GM19372 (cell line): ENCODE measurements around the gene ALDH3B2.
"Not testable (repeated sequence)": the region's sequence is repeated elsewhere in the genome, so short reads cannot be mapped to it uniquely, and the experiment has no call there.

ENCODE experiments used
- ATAC-seq: cut with Tn5 transposase; IDR thresholded peaks from one replicate; pipeline ENCODE4 v1.9.1; 2021; ENCODE audit warnings: mild to moderate bottlenecking, low read depth, moderate library complexity; ENCODE audit not compliant: unreplicated experiment

Gene ALDH3B2, protein sequence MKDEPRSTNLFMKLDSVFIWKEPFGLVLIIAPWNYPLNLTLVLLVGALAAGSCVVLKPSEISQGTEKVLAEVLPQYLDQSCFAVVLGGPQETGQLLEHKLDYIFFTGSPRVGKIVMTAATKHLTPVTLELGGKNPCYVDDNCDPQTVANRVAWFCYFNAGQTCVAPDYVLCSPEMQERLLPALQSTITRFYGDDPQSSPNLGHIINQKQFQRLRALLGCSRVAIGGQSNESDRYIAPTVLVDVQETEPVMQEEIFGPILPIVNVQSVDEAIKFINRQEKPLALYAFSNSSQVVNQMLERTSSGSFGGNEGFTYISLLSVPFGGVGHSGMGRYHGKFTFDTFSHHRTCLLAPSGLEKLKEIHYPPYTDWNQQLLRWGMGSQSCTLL

DNA sequence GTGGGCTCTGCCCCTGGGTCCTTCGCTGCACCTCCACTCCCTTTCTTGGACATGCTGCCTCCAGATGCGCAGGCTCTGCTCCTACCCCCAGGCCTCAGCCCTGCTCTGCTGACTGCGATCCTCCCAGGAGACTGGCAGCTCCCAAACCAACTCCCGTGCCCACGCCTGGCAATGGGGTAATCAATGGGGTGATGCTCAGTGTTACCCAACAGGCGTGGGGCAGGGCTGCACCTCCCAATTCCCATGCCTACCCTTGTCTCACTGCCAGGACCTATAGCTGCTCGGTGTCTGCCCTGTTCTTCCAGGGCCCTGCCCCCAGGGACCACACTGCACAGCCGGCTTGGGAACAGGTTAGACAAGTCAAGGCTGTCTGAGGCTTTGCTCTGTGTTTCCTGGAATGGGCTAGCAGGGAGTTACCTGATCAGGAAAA, at the start of gene ALDH3B2:
TSS of gene ALDH3B2 (minus strand) at position 182 of the 430 bp plus-strand sequence. CDS start 7,688 bp downstream, outside the sequence.
- ATAC-seq, result no peak

DNA sequence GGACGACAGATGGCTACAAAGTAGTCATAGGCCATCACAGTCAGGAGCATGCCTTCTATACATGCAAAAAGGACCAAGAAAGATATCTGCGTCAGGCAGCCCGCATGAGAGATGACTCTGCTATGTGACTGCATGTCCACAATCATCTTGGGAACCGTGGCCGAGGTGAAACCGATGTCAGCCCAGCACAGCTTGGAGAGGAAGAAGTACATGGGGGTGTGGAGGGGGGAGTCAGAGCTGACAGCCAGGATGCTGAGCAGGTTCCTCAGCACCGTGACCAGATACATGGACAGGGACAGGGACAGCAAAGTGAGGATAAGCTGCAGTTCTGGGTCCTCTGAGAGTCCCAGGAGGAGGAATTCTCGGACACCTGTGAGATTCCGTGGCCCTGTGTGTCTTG, 48.6 kb upstream of the ALDH3B2 start:
- ATAC-seq, result not testable (repeated sequence)

DNA sequence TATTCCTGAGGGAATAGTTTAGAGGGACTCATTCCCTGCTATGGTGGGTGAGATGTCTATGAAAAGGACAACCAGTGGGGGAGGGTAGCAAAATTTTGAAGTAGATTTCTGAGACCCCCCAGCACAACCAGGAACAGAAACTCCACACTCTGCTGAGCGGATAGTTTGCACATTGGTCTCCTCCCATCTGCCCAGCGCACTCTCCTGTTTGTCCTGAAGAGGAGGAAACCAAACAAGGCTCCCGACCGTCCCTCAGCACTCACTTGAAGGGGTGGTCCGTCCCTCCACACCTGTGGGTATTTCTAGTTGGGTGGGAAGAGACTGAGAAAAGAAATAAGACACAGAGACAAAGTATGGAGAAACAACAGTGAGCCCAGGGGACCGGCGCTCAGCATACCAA, 41.8 kb upstream of the ALDH3B2 start:
- ATAC-seq, result not testable (repeated sequence)

DNA sequence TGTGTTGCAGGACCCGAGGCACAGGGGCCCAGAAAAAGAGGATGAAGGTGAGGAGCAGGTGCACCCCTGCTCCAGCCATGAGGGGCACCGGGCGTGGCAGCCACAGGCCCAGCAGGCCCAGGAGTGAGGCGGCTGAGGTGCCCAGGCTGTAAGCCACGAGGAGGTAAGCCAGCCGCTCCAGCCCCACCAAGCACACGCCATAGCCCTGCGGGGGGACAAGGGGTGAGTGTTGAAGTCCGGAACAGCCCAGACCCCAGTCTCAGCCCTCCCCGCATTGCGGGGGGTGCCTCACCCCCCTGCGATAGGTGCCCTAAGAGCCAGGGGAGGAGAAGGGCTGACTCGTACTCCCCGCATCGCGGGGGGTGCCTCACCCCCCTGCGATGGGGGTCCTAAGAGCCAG, 41.4 kb upstream of the ALDH3B2 start:
- not testable (repeated sequence) for ATAC-seq

DNA sequence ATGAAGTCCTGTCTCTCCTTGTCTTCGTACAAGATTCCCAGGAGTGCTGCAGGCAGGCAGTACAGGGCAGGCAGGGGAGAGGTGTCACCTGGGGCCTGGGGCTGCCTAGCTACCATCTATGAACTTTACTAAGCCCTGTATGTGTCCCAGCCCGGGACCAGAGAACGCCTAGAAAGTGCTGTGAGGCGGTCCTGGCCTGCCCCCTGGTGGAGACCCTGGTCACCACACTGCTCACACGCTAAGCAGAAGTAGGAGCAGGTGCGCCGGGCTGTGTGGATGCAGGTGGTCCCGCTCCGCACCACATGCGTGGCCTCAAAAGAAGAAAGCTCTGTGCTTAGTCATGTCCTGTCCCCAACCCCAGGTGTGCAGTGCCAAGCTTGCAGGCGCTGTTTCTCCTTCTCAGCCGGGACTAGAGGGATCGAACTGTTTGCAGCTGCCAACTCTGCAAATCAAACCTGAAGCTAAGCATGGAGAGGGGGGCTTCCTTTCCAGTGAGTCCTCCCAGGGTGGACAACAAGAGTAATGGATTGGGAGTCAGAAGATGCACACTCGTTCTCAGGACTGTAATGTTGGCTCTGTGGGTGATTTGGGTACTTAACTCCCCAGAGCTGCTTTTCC, 39.6 kb upstream of the ALDH3B2 start:
- ATAC-seq, result not testable (repeated sequence)

DNA sequence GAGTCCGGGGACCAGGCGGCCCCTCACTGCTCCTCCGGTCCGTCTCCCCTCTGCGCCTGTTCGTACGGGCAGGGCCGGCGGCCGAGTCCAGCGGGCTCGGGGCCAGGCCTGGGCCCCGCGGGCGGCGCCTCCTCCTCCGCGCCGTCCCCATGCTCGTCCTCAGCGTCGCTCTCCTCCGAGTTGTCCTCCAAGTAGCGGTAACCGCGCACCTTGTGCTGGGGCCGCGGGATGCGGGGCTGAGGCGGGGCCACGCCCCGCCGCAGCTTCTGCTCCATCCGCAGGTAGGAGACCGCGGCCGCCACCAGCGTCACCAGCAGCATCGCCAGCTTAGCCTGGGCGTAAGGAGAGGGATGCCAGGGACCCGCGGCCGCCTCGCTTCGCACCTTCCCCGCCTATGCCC, 37.3 kb upstream of the ALDH3B2 start:
- not testable (repeated sequence) for ATAC-seq

DNA sequence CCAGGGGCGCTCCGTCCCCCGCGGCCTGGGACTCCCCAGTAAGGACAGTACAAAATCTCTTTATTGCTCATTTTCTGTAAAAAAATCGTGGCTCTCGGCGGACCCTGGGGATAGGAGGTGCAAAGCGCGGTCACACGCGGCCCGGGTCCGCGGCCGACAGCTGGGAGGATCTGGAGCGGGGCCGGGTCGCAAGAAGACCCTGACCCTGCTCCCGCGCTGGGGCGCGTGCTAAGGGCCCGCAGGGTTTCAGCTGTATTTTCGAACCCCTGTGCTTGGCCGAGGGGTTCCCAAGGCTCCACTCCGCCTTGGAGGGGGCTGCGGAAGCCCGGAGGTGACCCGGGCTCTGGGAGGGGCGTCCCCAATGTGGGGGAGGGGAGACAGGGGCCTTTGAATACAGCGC, 36.8 kb upstream of the ALDH3B2 start:
- ATAC-seq, result not testable (repeated sequence)

DNA sequence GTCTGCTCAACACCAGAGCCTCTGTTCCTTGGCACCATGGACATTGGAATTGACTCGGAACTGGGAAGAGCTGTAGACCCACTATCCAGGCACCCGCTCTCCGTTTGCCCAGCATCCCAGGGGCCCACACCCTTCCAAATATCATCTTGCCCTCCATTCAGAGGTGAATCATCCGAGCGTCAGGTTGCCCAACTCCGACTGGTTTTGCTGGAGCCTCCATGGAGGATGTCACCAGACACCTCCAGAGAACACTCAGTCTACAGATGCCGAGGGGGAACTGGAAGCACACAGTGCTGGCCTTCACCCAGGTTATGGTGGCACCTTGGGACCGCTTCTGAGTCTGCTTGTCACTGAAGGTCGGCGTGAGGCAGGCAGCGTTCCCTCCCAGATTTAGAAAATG, 35.4 kb upstream of the ALDH3B2 start:
- ATAC-seq, result not testable (repeated sequence)

DNA sequence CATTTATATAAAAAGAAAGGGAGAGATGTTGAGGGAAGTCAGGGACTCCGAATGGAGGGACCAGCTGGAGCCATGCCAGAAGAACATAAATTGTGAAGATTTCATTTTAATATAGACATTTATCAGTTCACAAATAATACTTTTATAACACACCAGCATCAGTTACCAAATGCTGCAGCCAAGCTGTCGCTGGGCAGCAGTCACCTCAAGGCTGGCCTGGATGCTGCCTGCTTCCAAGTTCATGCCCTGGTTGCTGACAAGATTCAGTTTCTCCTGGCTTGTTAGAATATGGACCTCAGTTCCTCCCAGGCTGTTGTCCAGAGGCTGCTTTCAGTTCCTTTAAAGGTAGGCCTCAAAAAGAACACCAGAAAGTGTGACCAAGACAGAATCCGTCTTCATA, 30.8 kb upstream of the ALDH3B2 start:
- ATAC-seq, result no peak

DNA sequence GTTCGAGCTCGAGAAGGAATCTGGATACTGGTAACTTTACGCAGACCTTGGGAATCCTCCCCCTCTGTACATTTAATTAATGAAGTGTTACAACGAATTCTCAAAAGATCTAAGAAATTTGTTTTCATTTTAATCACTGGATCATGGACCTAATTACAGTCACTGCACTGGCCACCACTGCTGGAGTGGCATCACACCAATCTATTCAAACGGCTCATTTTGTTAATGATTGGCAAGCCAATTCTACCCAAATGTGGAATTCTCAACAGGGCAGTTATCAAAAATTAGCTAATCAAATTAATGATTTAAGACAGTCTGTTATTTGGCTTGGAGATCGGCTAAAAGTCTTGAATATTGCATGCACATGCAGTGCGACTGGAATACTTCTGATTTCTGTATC, 30.1 kb upstream of the ALDH3B2 start:
- ATAC-seq, result no peak

DNA sequence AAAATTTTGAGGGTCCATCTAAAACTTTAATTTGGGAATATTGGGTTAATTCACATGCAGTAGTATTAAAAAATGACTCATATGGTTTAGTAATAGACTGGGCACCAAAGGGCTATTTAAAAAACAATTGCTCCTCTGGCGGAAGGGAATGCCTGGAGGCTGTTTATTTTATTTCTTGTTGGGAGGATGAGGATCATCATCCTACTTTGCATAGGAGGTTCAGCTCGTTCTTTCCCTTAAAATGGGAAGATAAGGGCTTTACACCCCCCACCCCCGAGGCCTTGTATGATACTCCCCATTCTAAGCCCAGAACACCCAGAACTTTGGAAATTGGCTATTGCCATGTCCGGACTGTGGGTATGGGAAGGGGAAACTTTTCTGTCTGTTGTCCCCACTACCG, 29.3 kb upstream of the ALDH3B2 start:
- not testable (repeated sequence) for ATAC-seq

DNA sequence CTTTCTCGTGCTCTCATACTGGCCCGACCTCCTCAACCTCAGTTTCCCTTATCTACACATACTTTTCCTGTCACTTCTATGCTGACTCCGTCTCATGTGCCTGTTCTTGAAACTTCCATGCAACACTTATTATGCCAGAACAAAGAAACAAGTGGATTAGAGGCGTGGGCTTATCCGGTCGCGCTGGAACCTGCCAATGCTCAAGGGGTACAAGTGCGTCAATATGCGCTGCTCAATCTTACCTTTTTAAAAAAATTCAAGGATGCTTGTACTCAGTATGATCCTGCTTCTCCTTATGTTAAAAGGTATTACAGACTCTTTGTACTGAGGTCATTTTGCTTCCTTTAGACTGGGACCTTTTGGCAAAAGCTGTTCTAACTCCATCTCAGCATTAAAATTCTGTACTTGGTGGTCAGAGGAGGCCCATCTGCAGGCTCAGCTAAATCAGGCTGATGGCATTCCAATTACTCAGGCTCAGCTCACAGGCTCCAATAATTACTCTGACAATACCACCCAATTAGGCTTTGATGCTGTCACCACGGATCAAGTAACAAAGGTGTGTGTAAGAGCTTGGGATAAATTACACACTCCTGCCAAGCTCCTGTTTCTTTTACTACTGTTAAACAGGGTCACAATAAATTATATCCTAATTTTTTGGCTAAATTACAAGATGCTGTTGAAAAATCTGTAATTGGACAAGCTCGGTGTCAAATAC, 26.3 kb upstream of the ALDH3B2 start:
- ATAC-seq, result no peak

DNA sequence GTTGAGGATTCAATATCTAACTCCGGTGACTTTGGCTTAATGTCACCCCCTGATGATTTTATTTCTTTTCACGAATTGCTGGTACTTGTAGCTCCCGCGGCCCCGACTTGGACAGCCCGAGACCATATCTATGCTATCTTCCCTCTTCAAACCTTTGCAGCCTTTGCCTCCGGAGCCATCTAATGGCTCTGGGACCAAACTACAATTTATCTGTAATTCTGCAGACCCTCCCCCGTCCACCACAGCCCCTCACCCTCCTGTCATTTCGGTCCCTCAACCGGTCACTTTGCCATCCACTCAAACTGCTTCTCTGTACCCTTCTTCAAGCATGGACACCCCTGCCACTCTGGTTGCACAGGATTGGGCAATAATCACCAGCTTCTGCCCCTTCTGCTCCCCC, 25.7 kb upstream of the ALDH3B2 start:
- no peak for ATAC-seq

DNA sequence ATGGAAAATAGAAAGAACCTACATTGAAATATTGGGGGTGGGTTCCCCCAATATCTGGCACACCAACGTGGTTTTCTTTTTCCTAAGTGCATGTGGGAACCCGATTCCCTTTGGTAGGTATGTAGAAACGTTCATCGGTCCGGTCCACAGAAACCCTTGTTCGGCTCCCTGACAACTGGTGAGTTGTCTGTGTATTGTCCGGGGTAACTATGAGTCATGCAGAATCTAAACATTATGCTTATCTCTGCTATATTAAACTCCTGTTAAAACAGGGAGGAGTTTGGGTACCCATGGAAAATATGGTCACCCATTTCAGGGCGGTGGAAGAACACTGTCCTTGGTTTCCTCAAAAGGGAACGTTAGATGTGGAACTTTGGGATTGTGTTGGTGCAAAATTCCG, 25.1 kb upstream of the ALDH3B2 start:
- ATAC-seq, result no peak

DNA sequence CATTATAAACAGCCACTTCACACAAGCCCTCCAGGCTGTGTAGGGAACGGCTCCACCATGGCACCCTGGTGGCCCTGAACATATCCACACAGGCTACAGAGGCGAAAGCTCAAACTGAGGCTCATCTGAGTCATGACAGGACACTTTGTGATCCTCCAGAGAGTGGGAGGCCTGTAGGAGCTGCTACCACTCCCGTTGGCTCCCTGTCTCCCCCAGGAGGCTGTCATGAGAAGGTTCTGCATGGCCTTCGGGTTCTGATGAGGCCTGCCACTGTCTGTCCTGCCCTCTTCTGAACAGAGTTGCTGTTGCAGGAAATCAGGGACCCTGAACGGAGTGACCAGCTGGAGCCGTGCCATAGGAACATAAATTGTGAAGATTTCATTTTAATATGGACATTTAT, 23.8 kb upstream of the ALDH3B2 start:
- no peak for ATAC-seq

DNA sequence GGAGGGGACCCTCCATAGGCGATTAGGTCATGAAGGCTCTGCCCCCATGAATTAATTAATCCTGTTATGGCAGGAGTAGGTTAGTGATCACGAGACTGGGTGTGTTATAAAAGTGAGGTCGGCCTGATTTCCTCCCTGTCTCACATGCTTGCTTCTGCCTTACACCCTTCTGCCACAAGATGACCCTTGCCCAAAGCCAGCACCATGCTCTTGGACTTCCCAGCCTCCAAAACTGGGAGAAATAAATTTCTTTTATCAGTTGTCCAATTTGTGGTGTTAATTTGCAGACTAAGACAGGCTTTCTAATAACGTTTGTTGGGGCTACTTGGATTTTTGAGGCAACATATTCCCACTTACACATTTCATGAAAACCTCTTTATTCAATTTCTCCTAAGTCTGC, 23.4 kb upstream of the ALDH3B2 start:
- no peak for ATAC-seq

DNA sequence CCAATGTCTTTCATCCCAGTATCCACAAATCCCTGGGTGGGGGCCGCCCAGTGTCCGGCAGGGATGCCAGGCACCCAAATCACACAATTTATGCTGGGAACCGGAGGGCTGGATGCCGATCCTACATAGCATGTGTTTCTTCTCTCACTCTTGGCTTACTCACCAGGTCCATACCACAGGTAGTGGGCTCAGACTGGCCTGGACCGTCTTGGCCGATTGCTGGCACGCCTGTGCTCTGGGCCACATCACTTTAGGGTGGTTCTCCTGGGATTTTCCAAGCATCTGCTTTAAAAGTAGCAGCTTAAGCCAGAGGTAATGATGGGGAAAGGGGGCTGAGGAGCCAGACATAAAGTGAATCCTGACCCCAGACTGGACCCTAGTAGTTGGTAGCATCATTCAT, 22.6 kb upstream of the ALDH3B2 start:
- no peak for ATAC-seq

DNA sequence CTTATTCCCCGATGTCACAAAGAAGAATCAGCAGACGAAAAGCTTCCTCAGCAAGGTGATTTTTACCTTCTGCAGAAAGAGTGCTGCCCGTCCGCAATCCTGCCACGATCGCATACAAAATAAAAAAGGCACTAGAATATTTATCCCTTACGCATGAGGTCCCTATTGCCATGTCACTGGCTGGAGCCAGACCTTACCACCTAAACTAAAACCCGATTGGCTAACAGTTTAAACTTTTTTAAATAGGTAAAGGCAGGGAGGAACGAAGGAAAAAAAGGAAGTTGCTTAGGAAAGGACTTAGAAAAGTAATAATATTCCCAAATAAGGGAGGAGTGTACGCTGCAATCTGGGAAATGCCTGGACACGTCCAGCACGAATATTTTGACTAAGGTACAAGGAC, 21.2 kb upstream of the ALDH3B2 start:
- ATAC-seq, result no peak

DNA sequence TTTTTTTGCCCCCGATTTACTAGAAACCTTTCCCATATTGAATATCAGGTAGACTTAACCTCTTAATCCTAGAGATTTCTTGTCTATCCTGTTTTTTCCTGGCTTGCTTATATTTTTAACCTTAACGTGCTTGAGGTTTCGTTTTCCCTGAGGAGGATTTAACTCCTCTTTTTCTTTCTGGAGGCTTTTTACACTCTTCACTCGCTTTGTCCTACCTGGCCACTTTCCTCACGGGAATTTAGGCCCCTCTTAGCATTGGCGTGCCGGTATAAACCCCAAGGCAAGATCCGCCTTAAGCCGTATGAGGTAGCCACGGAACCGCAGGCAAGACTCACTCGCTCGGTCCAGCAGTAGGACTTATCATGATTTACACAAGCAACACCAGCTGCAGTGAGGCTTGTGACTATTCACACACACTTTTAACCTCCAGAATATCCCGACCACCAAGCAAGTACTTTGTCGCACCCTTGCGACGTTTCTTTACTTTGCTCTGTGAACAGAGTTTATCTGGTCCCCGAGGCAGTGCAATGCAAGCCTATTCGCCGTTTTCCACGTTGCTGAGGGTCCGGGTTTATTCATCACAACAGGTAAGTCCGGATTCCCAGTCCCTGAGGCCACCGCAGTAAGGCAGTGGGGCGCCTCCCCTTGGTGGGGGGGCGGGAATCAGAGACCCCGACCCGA, 20.6 kb upstream of the ALDH3B2 start:
- ATAC-seq, result no peak

DNA sequence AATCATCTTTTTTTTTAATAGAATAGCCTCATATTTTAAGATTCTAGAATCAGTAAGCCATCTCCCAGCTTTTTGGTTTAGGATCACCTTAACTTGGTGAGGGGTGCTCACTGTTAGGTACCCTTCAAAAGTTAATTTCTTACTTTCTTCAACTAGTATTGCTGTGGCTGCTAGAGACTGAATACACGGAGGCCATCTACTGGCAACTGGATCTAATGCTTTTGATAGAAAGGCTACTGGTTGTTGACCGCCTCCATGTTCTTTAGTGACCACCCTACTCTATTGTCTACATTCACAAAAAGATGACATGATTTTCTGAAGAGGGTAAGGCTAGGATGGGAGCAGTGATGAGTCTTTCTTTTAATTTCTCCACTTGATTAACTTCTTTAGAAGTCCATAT, 16.7 kb upstream of the ALDH3B2 start:
- no peak for ATAC-seq

DNA sequence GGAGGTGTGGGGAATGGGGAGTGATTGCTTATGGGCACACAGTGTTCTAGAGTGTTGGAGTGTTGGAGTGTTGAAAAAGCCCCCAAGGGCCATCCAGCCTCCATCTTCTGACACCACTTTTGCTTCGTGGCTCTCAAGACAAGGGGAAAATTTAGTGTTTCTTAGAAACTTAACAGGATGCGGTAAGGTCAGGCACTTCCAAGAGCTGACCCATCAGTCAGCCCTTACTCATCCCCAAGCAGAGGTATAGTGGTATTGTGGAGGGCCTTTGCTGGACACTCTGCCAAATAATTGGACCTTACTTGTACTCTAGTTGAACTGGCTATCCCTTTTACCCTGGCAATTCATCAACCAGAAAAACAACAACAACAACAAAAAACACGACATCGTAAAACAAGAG, 14.8 kb upstream of the ALDH3B2 start:
- ATAC-seq, result no peak
